Measurements from ENCODE around the gene MYL12B.
"Not testable (repeated sequence)": the region's sequence is repeated elsewhere in the genome, so short reads cannot be mapped to it uniquely, and the experiment has no call there.

The MYL12B gene

GRCh38 chr18:3305933-3306332, 44.0 kb downstream of the MYL12B start:
- H3K4me1 Mint-ChIP-seq, result peaks cover 5% of the 10 kb centered on the region
- H3K27ac Mint-ChIP-seq, result no peak overlapping the region
- peaks cover 3% of the 10 kb centered on the region for H3K9me3 Mint-ChIP-seq
- no peaks in the 10 kb centered on the region for H3K36me3 Mint-ChIP-seq (ENCODE audit: low read depth)
- no peak for TF ChIP-seq CTCF (IDR thresholded peaks at IDR 0.05; ENCODE audit: unreplicated experiment in 3 of 3)
- H3K27me3 Mint-ChIP-seq (ENCODE audit: low read depth), result no peaks in the 10 kb centered on the region
- no peak overlapping the region for H3K4me3 Mint-ChIP-seq

- H3K9me3 Mint-ChIP-seq, result peaks cover 3% of the 10 kb centered on the region
- peaks cover 5% of the 10 kb centered on the region for H3K4me1 Mint-ChIP-seq
- H3K27me3 Mint-ChIP-seq (ENCODE audit: low read depth), result no peaks in the 10 kb centered on the region
- no peak overlapping the region for H3K27ac Mint-ChIP-seq
- H3K4me3 Mint-ChIP-seq, result no peak overlapping the region
- H3K36me3 Mint-ChIP-seq (ENCODE audit: low read depth), result no peaks in the 10 kb centered on the region
- no peak for TF ChIP-seq CTCF (IDR thresholded peaks at IDR 0.05; ENCODE audit: unreplicated experiment in 3 of 3)
These were observed 44.5 kb downstream of the MYL12B start for GRCh38 chr18:3306391-3306790.

- Mint-ChIP-seq H3K9me3 (peaks cover 14% of the 10 kb centered on the region), H3K4me3 (no peak overlapping the region), H3K4me1 (peaks cover 10% of the 10 kb centered on the region), H3K36me3 (ENCODE audit: low read depth) (no peaks in the 10 kb centered on the region), H3K27ac (no peak overlapping the region), H3K27me3 (ENCODE audit: low read depth) (no peaks in the 10 kb centered on the region)
- TF ChIP-seq CTCF (IDR thresholded peaks at IDR 0.05; ENCODE audit: unreplicated experiment in 3 of 3), result no peak
These were observed 51.8 kb downstream of the MYL12B start for GRCh38 chr18:3313685-3314084.

- not testable (repeated sequence) for H3K36me3 Mint-ChIP-seq (ENCODE audit: low read depth); H3K27me3 Mint-ChIP-seq (ENCODE audit: low read depth); H3K4me3 Mint-ChIP-seq; H3K27ac Mint-ChIP-seq
- Mint-ChIP-seq H3K4me1 (peaks cover 16% of the 10 kb centered on the region), H3K9me3 (peaks cover 14% of the 10 kb centered on the region)
These were observed 53.4 kb downstream of the MYL12B start for GRCh38 chr18:3315344-3315743.

GRCh38 chr18:3319399-3319798, 57.5 kb downstream of the MYL12B start:
- Mint-ChIP-seq H3K27ac (no peak overlapping the region), H3K4me1 (peaks cover 29% of the 10 kb centered on the region), H3K4me3 (no peak overlapping the region), H3K9me3 (peaks cover 12% of the 10 kb centered on the region), H3K27me3 (ENCODE audit: low read depth) (no peaks in the 10 kb centered on the region), H3K36me3 (ENCODE audit: low read depth) (no peaks in the 10 kb centered on the region)
- TF ChIP-seq CTCF (IDR thresholded peaks at IDR 0.05; ENCODE audit: unreplicated experiment in 3 of 3), result no peak

- peaks cover 26% of the 10 kb centered on the region for H3K4me1 Mint-ChIP-seq
- peaks cover 12% of the 10 kb centered on the region for H3K9me3 Mint-ChIP-seq
- H3K27ac Mint-ChIP-seq, result peak overlapping the region in 1 of 3 experiments; percentile 47
- no peaks in the 10 kb centered on the region for H3K27me3 Mint-ChIP-seq (ENCODE audit: low read depth)
- H3K4me3 Mint-ChIP-seq, result no peak overlapping the region
- no peak for TF ChIP-seq CTCF (IDR thresholded peaks at IDR 0.05; ENCODE audit: unreplicated experiment in 3 of 3)
- H3K36me3 Mint-ChIP-seq (ENCODE audit: low read depth), result no peaks in the 10 kb centered on the region
These were observed 58.0 kb downstream of the MYL12B start for GRCh38 chr18:3319894-3320454.

Data from nephron (organoid).